RWPE2 (cell line): Measurements from ENCODE around the gene RASGEF1C.

Experiments used
- ATAC-seq: fragments of 200-7000 bp; cut with Tn5 transposase; 3 replicates; pipeline ENCODE4 v1.9.1; 2021; ENCODE audit warnings: low read depth
- DNase-seq: peaks from one replicate; pipeline ENCODE4 v3.0.0-alpha.2; 2020; ENCODE audit warnings: low spot score
- H3K27ac ChIP-seq: fragments of 450-650 bp; 2 replicates; pipeline ENCODE4 v1.5.1; 2017; ENCODE audit warnings: mild to moderate bottlenecking; ENCODE audit not compliant: poor library complexity, severe bottlenecking
- H3K27me3 ChIP-seq: fragments of 250-450 bp; sonication (Bioruptor Pico); 2 replicates; pipeline ENCODE4 v1.5.1; 2021; ENCODE audit warnings: mild to moderate bottlenecking, moderate library complexity; ENCODE audit not compliant: insufficient read depth, poor library complexity, severe bottlenecking
- H3K36me3 ChIP-seq: fragments of 250-450 bp; sonication (Bioruptor Pico); 2 replicates; pipeline ENCODE4 v1.5.1; 2020; ENCODE audit warnings: low read depth, mild to moderate bottlenecking, moderate library complexity
- H3K4me1 ChIP-seq: fragments of 250-450 bp; sonication (Bioruptor Pico); 2 replicates; pipeline ENCODE4 v1.5.1; 2021; ENCODE audit warnings: mild to moderate bottlenecking, moderate library complexity; ENCODE audit not compliant: insufficient read depth, poor library complexity, severe bottlenecking
- H3K4me3 ChIP-seq: fragments of 250-450 bp; sonication (Bioruptor Pico); 2 replicates; pipeline ENCODE4 v1.5.1; 2021; ENCODE audit warnings: mild to moderate bottlenecking, moderate library complexity; ENCODE audit not compliant: severe bottlenecking
- H3K9me3 ChIP-seq: fragments of 250-450 bp; sonication (Bioruptor Pico); 2 replicates; pipeline ENCODE4 v1.5.1; 2021; ENCODE audit warnings: mild to moderate bottlenecking, moderate library complexity; ENCODE audit not compliant: severe bottlenecking
- CTCF ChIP-seq: fragments of 450-650 bp; IDR thresholded peaks from one replicate; pipeline ENCODE4 v1.5.1; 2017; ENCODE audit warnings: mild to moderate bottlenecking, moderate library complexity; ENCODE audit not compliant: poor library complexity, severe bottlenecking

The RASGEF1C gene

GRCh38 chr5:180114304-180115003 lies 94.6 kb downstream of the RASGEF1C start:
- ATAC-seq (no peak), DNase-seq (peak; percentile 63)
- Histone ChIP-seq H3K4me1 (no peaks in the 10 kb centered on the region), H3K4me3 (no peak overlapping the region), H3K27ac (no peak overlapping the region), H3K36me3 (no peaks in the 10 kb centered on the region), H3K27me3 (no peaks in the 10 kb centered on the region), H3K9me3 (no peaks in the 10 kb centered on the region)
- TF ChIP-seq CTCF: no peak

GRCh38 chr5:180113660-180114303 lies 95.2 kb downstream of the RASGEF1C start:
- DNase-seq (no peak), ATAC-seq (no peak)
- no peaks in the 10 kb centered on the region for H3K27me3 ChIP-seq

GRCh38 chr5:180112181-180112861 lies 96.7 kb downstream of the RASGEF1C start:
- H3K4me3 ChIP-seq: no peak overlapping the region
- H3K36me3 ChIP-seq: no peaks in the 10 kb centered on the region
- ATAC-seq (no peak), DNase-seq (no peak)
- TF ChIP-seq CTCF: no peak
- no peaks in the 10 kb centered on the region for H3K4me1 ChIP-seq
- H3K27me3 ChIP-seq: no peaks in the 10 kb centered on the region
- H3K9me3 ChIP-seq: peaks cover 4% of the 10 kb centered on the region
- H3K27ac ChIP-seq: no peak overlapping the region

More at GRCh38 chr5:180113660-180114303, 95.2 kb downstream of the RASGEF1C start:
- no peaks in the 10 kb centered on the region for H3K36me3 ChIP-seq
- H3K27ac ChIP-seq: no peak overlapping the region
- H3K4me1 ChIP-seq: no peaks in the 10 kb centered on the region
- TF ChIP-seq CTCF: no peak
- H3K9me3 ChIP-seq: no peaks in the 10 kb centered on the region
- H3K4me3 ChIP-seq: no peak overlapping the region

- Histone ChIP-seq H3K4me1 (no peaks in the 10 kb centered on the region), H3K9me3 (peaks cover 13% of the 10 kb centered on the region), H3K27ac (no peak overlapping the region), H3K27me3 (peaks cover 4% of the 10 kb centered on the region), H3K4me3 (no peak overlapping the region), H3K36me3 (no peaks in the 10 kb centered on the region)
- DNase-seq (peak; percentile 64), ATAC-seq (no peak)
- TF ChIP-seq CTCF: no peak
Observed at GRCh38 chr5:180111273-180112002, 97.6 kb downstream of the RASGEF1C start.
